C4-2B (cell line): ENCODE results near the gene UBE4A.
"Not testable (repeated sequence)": the region's sequence is repeated elsewhere in the genome, so short reads cannot be mapped to it uniquely, and the experiment has no call there.

Experiments
- ZFX ChIP-seq: fragments of 450-650 bp; IDR thresholded peaks from 2 replicates; pipeline ENCODE4 v1.6.1; 2017
- TF ChIP-seq, protein P1 (sequence below): fragments of 450-650 bp; conservative IDR thresholded peaks from 2 replicates; pipeline ENCODE4 v1.5.1; 2017; ENCODE audit warnings: mild to moderate bottlenecking

DNA sequence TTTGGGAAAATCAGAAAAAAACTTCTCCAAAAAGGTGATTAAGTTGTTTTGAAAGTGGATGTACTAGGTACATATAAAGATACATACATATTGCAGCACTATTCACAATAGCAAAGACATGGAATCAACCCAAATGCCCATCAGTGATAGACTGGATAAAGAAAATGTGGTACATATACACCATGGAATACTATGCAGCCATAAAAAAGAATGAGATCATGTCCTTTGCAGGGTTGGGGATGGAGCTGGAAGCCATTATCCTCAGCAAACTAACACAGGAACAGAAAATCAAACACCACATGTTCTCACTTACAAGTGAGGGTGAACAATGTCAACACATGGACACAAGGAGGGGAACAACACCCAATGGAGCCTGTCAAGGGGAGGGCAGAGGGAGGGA, 57.5 kb downstream of the UBE4A start:
- TF ChIP-seq, protein P1, sequence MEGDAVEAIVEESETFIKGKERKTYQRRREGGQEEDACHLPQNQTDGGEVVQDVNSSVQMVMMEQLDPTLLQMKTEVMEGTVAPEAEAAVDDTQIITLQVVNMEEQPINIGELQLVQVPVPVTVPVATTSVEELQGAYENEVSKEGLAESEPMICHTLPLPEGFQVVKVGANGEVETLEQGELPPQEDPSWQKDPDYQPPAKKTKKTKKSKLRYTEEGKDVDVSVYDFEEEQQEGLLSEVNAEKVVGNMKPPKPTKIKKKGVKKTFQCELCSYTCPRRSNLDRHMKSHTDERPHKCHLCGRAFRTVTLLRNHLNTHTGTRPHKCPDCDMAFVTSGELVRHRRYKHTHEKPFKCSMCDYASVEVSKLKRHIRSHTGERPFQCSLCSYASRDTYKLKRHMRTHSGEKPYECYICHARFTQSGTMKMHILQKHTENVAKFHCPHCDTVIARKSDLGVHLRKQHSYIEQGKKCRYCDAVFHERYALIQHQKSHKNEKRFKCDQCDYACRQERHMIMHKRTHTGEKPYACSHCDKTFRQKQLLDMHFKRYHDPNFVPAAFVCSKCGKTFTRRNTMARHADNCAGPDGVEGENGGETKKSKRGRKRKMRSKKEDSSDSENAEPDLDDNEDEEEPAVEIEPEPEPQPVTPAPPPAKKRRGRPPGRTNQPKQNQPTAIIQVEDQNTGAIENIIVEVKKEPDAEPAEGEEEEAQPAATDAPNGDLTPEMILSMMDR = not testable (repeated sequence)
- not testable (repeated sequence) for TF ChIP-seq ZFX
